Measurements from ENCODE around the gene MOSPD3. TPM values are rescaled to one million over a fixed set of nuclear protein-coding genes. Genes with fewer than 3 reads are reported as not detected.
A peak's percentile ranks its signal among the peaks of the same experiment; 100 is the strongest.

MOSPD3 gene
- total and polyA plus RNA-seq, 10 of the 15 experiments (the other 5 are each of a cell fraction or from before 2014, with no cell fraction given), result 0.61 to 13.6 (median 4.1) TPM

DNA sequence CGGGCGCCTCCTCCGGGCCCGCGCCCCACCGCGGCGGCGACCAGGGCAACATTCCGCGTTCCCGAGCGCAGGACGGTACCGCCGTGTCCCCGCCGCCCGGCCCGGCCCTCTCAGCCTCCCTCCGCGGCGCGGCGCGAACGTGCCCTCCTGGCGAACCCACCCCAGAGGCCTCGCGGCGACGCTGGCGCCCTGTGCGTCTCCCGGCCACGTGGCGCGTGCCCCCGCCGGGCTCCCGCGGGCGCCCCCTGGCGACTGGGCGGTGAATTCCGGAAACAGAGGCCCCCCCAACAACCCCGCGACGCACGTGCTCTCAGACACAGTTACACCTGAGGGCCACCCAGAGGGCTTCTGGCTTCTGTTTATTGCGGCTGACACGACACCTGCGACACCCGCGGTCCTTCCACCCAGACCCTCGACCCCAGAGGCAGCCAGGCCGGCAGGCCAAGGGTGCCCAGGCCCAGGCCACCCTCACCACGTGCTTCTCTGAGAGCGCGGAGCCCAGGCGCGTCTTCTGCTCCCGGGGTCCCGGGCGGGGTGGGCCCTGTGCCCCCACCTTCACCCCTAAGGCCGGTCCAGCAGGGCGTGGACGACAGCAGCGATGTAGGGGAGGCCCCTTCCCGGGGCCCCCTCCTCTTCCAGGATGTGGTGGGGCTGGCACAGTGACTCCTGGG is 38.5 kb upstream of the MOSPD3 start, which contains the start of gene SAP25:
Gene SAP25, minus strand, starts transcription at position 210 of the 671 bp plus-strand sequence. Its CDS starts 158 bp downstream, at position 52.
- no TSS peak for BruUV-seq (replicated peaks)

More for the DNA sequence above, 38.5 kb upstream of the MOSPD3 start, which contains the start of gene SAP25:
- TF ChIP-seq CEBPB (IDR thresholded peaks at IDR 0.05; ENCODE audit: borderline replicate concordance in 1 of 2, low read depth in 2 of 2, low read length in 2 of 2), result no peak
- TF ChIP-seq, protein P1, sequence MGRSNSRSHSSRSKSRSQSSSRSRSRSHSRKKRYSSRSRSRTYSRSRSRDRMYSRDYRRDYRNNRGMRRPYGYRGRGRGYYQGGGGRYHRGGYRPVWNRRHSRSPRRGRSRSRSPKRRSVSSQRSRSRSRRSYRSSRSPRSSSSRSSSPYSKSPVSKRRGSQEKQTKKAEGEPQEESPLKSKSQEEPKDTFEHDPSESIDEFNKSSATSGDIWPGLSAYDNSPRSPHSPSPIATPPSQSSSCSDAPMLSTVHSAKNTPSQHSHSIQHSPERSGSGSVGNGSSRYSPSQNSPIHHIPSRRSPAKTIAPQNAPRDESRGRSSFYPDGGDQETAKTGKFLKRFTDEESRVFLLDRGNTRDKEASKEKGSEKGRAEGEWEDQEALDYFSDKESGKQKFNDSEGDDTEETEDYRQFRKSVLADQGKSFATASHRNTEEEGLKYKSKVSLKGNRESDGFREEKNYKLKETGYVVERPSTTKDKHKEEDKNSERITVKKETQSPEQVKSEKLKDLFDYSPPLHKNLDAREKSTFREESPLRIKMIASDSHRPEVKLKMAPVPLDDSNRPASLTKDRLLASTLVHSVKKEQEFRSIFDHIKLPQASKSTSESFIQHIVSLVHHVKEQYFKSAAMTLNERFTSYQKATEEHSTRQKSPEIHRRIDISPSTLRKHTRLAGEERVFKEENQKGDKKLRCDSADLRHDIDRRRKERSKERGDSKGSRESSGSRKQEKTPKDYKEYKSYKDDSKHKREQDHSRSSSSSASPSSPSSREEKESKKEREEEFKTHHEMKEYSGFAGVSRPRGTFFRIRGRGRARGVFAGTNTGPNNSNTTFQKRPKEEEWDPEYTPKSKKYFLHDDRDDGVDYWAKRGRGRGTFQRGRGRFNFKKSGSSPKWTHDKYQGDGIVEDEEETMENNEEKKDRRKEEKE (IDR thresholded peaks at IDR 0.05), result no peak
- TF ChIP-seq POLR2A (IDR thresholded peaks at IDR 0.05; ENCODE audit: low read depth, low read length), result peak; percentile 37; the same call in 1 of the 2 replicates
- TF ChIP-seq ZNF274 (IDR thresholded peaks at IDR 0.05; ENCODE audit: insufficient read depth, insufficient read length), result no peak
- DNase-seq (ENCODE audit: low read depth, low spot score), result no peak
- Histone ChIP-seq H4K20me1 (ENCODE audit: control insufficient read depth, insufficient read depth) (no peaks in the 10 kb centered on the region), H3K79me2 (ENCODE audit: control insufficient read depth, insufficient read depth, low read length) (no peaks in the 10 kb centered on the region), H3K4me2 (ENCODE audit: control insufficient read depth, insufficient read depth) (no peak within 1 kb of the TSS), H3K9me3 (replicated peaks; ENCODE audit: control insufficient read depth, insufficient read depth, low read length) (no peaks in the 10 kb centered on the region), H2AFZ (ENCODE audit: control insufficient read depth, low read depth, low read length) (no peak within 1 kb of the TSS), H3K4me3 (no peak within 1 kb of the TSS), H3K27me3 (replicated peaks in 1 of 2; ENCODE audit: control insufficient read depth in 2 of 2, insufficient read depth in 2 of 2, low read length in 1 of 2) (no peaks in the 10 kb centered on the region), H3K4me1 (ENCODE audit: control insufficient read depth, insufficient read depth, low read length) (peaks cover 22% of the 10 kb centered on the region), H3K9ac (ENCODE audit: control insufficient read depth, insufficient read depth, low read length) (no peak within 1 kb of the TSS), H3K36me3 (ENCODE audit: control insufficient read depth in 2 of 2, insufficient read depth in 2 of 2, low read length in 1 of 2) (peaks cover 0 to 11% of the 10 kb centered on the region in 2 experiments; a peak in 3 of 4 replicates), H3K27ac (ENCODE audit: control insufficient read depth, insufficient read depth) (no peak within 1 kb of the TSS)
- CTCF ChIA-PET, result no interaction called here
- intact Hi-C loops (cut with micrococcal nuclease; ENCODE audit: unreplicated experiment) (no loop called here), in situ Hi-C loops (cut with MboI) (no loop called here)
- ATAC-seq, result no peak
- SMC1A ChIA-PET (ENCODE audit: uncharacterized antibody, unreplicated experiment), result no interaction called here
- POLR2A ChIA-PET, result no interaction called here
- FAIRE-seq, result no peak
- 96% methylated on average over 51 of the region's 70 CpGs for WGBS (ENCODE audit: insufficient coverage, insufficient replicate concordance, low lambda C conversion rate, missing lambda C conversion rate)
- RAD21 ChIA-PET (ENCODE audit: unreplicated experiment), result no interaction called here
